Measurements from ENCODE around the gene ITFG1.
"Not testable (repeated sequence)": the region's sequence is repeated elsewhere in the genome, so short reads cannot be mapped to it uniquely, and the experiment has no call there.

ITFG1 gene

DNA sequence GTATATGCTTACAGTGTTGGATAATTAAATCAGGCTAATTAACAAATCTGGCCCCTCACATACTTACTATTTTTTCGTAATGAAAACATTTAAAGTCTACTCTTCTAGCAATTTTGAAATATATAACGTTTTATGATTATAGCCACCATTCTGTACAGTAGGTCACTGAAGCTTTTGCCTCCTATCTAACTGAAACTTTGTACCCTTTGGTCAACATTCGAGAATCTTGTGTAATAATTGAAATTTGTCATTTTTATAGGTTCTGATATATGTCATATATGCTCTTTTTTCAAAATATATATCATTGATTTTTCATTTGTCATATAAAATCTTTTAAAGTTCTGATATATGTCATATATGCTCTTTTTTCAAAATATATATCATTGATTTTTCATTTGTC lies 12.9 kb upstream of the ITFG1 start:
- in situ Hi-C loops (cut with MboI; ENCODE audit: low sequenced_read_pairs): no loop called here

DNA sequence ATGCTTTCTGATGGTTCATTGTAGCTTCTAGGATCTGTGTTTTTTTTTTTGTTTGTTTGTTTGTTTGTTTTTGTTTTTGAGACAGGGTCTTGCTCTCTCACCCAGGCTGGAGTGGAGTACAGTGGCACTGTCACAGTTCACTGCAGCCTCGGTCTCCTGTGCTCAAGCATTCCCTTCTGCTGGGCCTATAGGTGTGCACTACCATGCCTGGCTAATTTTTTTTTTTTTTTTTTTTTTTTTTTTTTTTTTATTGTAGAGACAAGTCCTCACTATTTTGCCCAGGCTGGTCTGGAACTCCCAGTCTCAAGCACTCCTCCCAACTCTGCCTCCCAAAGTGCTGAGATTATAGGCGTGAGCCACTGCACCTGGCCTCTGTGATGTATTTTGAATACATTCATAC lies 12.1 kb upstream of the ITFG1 start:
- in situ Hi-C loops (cut with MboI; ENCODE audit: low sequenced_read_pairs): not testable (repeated sequence)

- in situ Hi-C loops (cut with MboI; ENCODE audit: low sequenced_read_pairs): no loop called here
These were observed 9.9 kb upstream of the ITFG1 start for GRCh38 chr16:47470810-47471209.

DNA sequence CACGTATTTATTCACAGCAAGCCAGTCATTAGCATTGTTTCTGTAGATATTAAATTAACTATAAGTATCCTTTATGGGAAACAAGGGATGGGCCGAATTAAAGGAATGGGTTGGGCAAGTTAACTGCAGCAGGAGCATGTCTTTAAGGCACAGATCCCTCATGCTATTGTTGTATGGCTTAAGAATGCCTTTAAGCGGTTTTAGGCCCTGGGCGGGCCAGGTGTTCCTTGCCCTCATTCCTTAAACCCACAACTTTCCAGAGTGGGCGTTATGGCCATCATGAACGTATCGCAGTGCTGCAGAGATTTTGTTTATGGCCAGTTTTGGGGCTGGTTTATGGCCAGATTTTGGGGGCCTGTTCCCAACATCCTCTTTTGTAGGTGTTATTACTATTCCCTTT lies 9.3 kb upstream of the ITFG1 start:
- in situ Hi-C loops (cut with MboI; ENCODE audit: low sequenced_read_pairs): no loop called here

GRCh38 chr16:47469227-47469626 lies 8.4 kb upstream of the ITFG1 start:
- in situ Hi-C loops (cut with MboI; ENCODE audit: low sequenced_read_pairs): no loop called here

- in situ Hi-C loops (cut with MboI; ENCODE audit: low sequenced_read_pairs): not testable (repeated sequence)
These were observed 7.3 kb upstream of the ITFG1 start for GRCh38 chr16:47468070-47468689.

- in situ Hi-C loops (cut with MboI; ENCODE audit: low sequenced_read_pairs): no loop called here
These were observed 6.6 kb upstream of the ITFG1 start for GRCh38 chr16:47467501-47467900.

DNA sequence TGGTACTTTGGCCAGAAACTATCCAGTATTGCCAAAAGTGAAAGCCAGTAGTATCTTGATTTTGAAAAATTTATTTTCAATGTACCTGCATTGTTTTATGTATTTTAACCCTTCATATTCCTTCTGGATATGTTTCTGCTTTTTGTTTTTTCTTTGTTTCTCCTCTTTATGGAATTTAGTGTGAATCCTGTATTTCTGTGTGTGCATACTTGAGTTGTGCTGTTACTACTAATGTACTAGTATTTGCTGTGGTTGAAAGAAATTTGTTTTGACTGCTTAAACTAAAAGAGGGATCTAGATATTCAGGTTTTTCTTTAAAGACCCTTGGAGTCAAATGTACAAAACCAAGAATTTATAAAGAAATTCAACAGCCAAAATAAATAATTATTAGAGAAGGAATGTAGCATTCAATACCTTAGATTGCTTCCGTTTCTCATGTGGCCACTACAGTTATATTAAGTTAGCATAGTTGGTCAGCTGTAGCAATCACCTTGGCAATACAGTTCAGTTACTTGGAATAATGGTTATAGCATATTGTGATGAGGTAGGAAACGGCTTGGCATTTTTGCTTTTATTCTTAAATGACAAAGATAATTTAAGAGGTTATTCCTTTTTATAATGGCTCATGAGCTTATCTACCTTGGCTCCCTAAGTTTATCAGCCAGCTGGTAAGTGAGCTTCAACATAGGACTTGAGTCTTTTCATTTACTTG lies 5.2 kb upstream of the ITFG1 start:
- in situ Hi-C loops (cut with MboI; ENCODE audit: low sequenced_read_pairs): no loop called here

GRCh38 chr16:47463771-47464624 lies 3.1 kb upstream of the ITFG1 start:
- in situ Hi-C loops (cut with MboI; ENCODE audit: low sequenced_read_pairs): no loop called here

- in situ Hi-C loops (cut with MboI; ENCODE audit: low sequenced_read_pairs): no loop called here
These were observed 869 bp upstream of the ITFG1 start for GRCh38 chr16:47461598-47462266.

- in situ Hi-C loops (cut with MboI; ENCODE audit: low sequenced_read_pairs): no loop called here
These were observed 528 bp downstream of the ITFG1 start for GRCh38 chr16:47460359-47460710.

DNA sequence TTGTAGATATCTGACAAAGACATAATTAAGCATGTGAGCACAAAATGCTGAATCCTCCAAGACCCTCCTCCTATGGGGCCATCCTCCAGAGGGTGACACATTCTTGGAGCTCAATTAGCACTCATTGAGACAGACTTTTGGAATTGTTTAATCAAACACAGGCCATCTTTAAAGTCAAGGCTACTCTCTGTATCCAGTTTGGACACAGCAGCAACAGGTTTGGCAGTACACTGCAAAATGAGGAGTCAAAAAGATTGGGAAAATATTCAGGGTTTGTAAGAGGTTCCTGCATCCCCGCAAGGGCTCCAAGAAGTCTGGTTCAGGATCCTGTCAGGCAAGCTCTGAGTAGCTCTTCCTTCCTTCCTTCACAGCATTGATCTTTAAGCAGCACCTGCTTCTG lies 1.3 kb downstream of the ITFG1 start:
- in situ Hi-C loops (cut with MboI; ENCODE audit: low sequenced_read_pairs): no loop called here

DNA sequence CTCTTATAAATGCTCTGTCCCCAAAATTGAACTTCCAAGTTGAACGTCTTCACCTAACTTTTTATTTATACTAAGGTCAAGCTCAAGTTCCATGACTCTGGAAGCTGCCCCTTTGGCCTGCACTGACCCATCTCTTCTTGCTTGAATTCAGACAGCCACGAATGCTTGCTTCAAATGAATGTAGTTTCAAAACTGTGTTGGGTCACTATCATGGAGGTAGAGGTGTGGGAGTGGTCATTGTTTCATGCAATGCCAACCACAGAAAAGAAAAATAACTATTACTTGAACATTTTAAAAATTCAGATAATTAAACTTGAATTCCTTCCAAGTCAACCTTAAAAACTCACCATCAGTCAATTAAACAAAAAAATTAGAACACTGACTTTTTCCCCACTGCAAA lies 2.5 kb downstream of the ITFG1 start:
- in situ Hi-C loops (cut with MboI; ENCODE audit: low sequenced_read_pairs): no loop called here

DNA sequence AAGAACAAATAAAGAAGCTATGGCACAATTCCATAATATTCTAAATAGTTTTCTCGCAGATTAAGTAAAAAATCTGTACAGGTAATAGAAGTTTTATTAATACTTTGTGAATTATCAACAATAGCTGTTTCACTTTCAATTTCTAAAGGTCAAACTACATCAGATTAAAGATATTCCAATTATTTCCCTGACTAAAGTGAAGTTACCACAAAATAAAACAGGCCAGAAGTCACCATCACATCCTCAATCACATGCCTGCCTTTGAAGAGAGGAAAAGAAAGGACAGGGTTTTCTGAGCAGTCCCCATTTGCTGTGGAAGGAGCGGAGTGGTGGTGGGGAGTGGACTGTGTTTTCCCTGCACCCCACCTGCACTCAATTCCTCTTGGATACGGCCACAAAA lies 11.1 kb downstream of the ITFG1 start:
- in situ Hi-C loops (cut with MboI; ENCODE audit: low sequenced_read_pairs): no loop called here

- in situ Hi-C loops (cut with MboI; ENCODE audit: low sequenced_read_pairs): no loop called here
These were observed 11.9 kb downstream of the ITFG1 start for GRCh38 chr16:47448830-47449575.

DNA sequence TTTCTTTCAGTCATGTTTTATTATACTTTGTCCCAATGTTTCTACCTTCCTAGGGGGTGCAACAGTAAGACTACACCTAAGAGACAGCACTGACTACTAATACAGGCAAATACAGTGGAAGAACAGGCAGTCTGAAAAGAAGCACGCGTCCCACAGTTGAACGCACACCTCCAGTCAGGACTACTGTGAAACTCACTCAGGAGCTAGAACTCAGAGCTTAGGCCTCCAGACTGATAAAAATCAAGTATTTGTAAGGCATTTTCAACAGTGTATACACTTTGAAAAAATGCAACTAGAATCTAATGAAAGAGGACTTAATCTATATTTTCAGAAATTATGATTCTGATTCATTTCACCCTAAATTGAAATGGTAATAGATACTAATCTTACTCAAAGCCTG lies 14.4 kb downstream of the ITFG1 start:
- in situ Hi-C loops (cut with MboI; ENCODE audit: low sequenced_read_pairs): no loop called here

- in situ Hi-C loops (cut with MboI; ENCODE audit: low sequenced_read_pairs): not testable (repeated sequence)
These were observed 18.0 kb downstream of the ITFG1 start for GRCh38 chr16:47442884-47443283.

DNA sequence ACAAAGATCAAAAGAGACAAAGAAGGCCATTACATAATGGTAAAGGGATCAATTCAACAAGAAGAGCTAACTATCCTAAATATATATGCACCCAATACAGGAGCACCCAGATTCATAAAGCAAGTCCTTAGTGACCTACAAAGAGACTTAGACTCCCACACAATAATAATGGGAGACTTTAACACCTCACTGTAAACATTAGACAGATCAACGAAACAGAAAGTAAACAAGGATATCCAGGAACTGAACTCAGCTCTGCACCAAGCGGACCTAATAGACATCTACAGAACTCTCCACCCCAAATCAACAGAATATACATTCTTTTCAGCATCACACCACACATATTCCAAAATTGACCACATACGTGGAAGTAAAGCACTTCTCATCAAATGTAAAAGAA lies 20.8 kb downstream of the ITFG1 start:
- in situ Hi-C loops (cut with MboI; ENCODE audit: low sequenced_read_pairs): not testable (repeated sequence)

DNA sequence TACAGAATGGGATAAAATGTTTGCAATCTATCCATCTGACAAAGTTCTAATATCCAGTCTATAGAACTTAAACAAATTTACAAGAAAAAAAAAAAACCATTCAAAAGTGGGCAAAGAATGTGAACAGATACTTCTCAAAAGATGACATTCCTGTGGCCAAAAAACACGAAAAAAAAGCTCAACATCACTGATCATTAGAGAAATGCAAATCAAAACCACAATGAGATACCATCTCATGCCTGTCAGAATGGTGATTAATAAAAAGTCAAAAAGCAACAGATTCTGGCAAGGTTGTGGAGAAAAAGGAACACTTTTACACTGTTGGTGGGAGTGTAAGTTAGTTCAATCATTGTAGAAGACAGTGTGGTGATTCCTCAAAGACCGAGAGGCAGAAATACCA lies 26.6 kb downstream of the ITFG1 start:
- in situ Hi-C loops (cut with MboI; ENCODE audit: low sequenced_read_pairs): not testable (repeated sequence)

- in situ Hi-C loops (cut with MboI; ENCODE audit: low sequenced_read_pairs): no loop called here
These were observed 28.9 kb downstream of the ITFG1 start for GRCh38 chr16:47431960-47432359.

- in situ Hi-C loops (cut with MboI; ENCODE audit: low sequenced_read_pairs): no loop called here
These were observed 34.1 kb downstream of the ITFG1 start for GRCh38 chr16:47426806-47427205.
